ENCODE results near the gene MMP14.

MMP14 gene

DNA sequence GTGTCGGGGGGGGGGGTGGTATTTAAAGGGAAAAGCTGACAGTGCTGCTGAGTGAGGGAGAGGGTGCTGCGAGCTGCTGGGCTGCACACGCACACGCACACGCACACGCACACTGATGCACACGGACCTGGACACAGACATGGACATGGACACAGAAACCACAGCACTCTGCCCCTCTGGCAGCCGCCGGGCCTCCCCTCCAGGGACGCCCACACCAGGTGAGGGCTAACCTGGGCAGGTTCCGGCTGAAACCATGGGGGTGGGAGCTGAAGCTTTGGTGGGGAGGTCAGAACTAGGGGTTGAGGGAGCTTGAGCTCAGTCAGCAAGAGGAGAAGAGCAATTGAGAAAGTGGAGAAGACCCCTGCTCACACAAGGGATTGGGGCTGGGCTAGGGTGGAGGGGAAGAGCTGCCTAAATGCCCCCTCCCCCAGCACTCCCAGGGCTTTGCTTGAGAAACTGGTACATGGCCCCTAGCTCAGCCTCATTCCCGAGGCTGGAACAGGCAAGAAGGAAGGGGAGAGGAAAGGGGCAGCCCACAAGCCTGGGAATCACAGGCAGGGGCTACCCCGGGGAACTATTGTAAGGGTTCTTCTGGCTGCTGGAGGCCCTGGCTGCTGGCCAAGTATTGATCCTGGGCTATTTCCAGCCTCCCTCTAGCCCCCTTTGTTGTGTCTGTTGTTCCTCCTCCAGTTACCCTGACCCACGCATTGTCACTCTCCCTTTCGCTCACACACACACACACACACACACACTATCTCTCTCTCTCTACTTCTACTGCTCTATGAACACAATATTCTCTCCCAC is 47.0 kb downstream of the MMP14 start, which contains the start of gene REM2:
TSS of gene REM2 (plus strand) at position 50 of the 804 bp plus-strand sequence. CDS start at position 116, 66 bp downstream.
- H3K27me3 ChIP-seq (ENCODE audit: insufficient read depth, low read length), result no peaks in the 10 kb centered on the region
- no peaks in the 10 kb centered on the region for H3K9me3 ChIP-seq (ENCODE audit: low read length)
- no peaks in the 10 kb centered on the region for H3K36me3 ChIP-seq (ENCODE audit: insufficient read depth, low read length)
- H2AFZ ChIP-seq (ENCODE audit: low read depth, low read length), result peak within 1 kb of the TSS; percentile 24
- peaks cover 58% of the 10 kb centered on the region for H3K4me1 ChIP-seq (ENCODE audit: insufficient read depth, low read length)
- peak within 1 kb of the TSS; percentile 47 for H3K4me3 ChIP-seq (ENCODE audit: low read length)

DNA sequence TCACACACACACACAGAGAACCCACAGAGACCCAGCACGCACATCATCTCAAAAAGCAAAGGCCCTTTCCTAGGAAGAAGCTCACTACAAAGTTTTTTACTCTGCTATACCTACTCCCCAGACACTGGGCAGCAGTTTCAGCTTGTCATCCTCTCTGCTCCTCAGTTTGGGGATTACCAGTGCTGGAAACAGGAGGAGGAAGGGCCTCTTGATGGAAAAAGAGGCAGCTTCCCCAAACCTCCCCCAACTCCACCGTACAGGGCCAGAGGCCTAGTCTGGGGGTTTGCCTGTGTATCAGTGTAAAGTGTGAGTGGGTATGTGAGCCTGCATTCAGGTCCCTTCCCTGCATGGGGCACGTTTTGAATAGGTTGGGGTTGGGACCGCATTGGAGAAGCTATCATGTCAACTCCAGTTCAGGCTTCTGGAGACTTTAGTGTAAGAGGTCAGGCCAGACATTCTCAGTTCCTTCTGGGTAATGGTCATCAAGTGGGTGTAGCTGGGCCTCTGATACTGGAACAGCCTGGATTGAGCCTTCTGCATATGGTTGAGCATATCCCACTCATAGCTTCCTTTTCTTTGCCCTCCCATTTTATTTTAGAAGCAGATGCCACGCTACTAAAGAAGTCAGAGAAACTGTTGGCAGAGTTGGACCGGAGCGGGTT is 47.8 kb downstream of the MMP14 start:
- no peaks in the 10 kb centered on the region for H3K36me3 ChIP-seq (ENCODE audit: insufficient read depth, low read length)
- no peak overlapping the region for H2AFZ ChIP-seq (ENCODE audit: low read depth, low read length)
- H3K4me3 ChIP-seq (ENCODE audit: low read length), result peak overlapping the region; percentile 47
- H3K4me1 ChIP-seq (ENCODE audit: insufficient read depth, low read length), result peaks cover 58% of the 10 kb centered on the region
- no peaks in the 10 kb centered on the region for H3K9me3 ChIP-seq (ENCODE audit: low read length)
- H3K27me3 ChIP-seq (ENCODE audit: insufficient read depth, low read length), result no peaks in the 10 kb centered on the region

DNA sequence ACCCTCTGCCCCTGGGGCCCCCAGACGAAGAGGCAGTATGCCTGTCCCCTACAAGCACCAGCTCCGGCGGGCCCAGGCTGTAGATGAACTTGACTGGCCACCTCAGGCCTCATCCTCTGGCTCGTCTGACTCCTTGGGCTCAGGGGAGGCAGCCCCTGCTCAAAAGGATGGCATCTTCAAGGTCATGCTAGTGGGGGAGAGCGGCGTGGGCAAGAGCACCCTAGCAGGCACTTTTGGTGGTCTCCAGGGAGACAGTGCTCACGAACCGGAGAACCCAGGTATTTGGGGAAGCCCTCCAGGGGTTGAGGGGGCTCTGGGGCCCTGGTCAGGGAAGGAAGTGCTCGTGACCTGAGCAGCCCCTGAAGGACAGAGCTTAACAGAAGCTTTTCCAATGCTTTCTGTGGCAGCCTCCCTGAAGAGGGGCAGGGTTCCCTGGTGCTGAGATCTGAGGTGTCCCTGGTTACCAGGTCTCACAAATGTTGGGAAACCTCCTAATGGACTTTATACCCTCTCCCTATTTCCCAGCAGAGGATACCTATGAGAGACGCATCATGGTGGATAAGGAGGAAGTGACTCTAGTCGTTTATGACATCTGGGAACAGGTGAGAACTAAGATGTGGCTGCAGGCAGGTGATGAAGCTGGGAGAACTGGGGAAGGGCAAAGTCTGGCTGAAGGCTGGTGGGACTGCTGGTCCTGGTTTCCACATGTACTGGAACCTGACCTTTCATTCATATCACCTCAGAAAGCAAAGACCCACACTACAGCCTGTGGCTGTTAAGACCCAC is 48.5 kb downstream of the MMP14 start:
- H3K9me3 ChIP-seq (ENCODE audit: low read length), result no peaks in the 10 kb centered on the region
- no peaks in the 10 kb centered on the region for H3K36me3 ChIP-seq (ENCODE audit: insufficient read depth, low read length)
- no peak overlapping the region for H3K4me3 ChIP-seq (ENCODE audit: low read length)
- H2AFZ ChIP-seq (ENCODE audit: low read depth, low read length), result no peak overlapping the region
- H3K27me3 ChIP-seq (ENCODE audit: insufficient read depth, low read length), result no peaks in the 10 kb centered on the region
- peaks cover 58% of the 10 kb centered on the region for H3K4me1 ChIP-seq (ENCODE audit: insufficient read depth, low read length)

DNA sequence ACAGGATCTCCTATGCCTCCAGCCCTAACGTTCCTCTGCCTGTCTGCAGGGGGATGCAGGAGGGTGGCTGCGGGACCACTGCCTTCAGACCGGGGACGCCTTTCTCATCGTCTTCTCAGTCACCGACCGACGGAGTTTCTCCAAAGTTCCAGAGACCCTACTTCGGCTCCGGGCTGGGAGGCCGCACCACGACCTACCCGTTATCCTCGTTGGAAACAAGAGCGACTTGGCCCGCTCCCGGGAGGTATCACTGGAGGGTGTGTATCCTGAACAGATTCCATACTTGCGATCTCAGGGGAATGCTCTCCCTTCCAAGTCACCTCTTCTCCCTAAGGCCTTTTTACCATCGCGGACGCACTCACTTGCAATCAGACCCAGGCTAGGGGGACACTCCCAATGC is 49.6 kb downstream of the MMP14 start:
- H2AFZ ChIP-seq (ENCODE audit: low read depth, low read length), result no peak overlapping the region
- no peaks in the 10 kb centered on the region for H3K27me3 ChIP-seq (ENCODE audit: insufficient read depth, low read length)
- no peaks in the 10 kb centered on the region for H3K9me3 ChIP-seq (ENCODE audit: low read length)
- peaks cover 58% of the 10 kb centered on the region for H3K4me1 ChIP-seq (ENCODE audit: insufficient read depth, low read length)
- peak overlapping the region; percentile 44 for H3K4me3 ChIP-seq (ENCODE audit: low read length)
- no peaks in the 10 kb centered on the region for H3K36me3 ChIP-seq (ENCODE audit: insufficient read depth, low read length)

DNA sequence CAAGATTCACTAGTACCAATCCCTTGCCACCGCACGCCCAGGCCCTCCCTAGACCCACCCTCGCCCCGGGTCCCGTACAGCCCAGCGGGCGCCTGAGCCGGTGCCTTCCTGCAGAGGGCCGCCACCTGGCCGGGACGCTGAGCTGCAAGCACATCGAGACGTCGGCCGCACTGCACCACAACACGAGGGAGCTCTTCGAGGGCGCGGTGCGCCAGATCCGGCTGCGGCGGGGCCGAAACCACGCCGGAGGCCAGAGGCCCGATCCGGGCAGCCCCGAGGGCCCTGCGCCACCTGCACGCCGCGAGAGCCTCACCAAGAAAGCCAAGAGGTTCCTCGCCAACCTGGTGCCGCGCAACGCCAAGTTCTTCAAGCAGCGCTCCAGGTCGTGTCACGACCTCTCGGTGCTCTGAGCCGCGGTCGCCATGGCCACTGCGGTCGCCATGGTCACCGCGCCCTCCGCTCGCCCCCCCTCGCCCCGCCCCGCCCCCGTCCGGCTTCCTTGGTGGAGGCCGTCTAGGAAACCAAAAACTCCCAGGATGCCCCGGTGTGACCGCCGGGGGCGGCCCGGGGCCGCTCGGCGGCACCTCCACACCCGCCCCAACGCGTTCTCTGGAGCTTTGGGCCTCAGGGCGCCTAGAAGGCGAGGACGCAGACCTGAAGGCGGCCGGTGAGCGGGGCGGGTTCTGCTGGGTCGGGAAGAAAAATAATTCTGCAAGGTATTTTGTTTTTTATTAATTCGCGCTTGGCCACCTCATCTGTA is 50.3 kb downstream of the MMP14 start:
- peaks cover 54% of the 10 kb centered on the region for H3K4me1 ChIP-seq (ENCODE audit: insufficient read depth, low read length)

DNA sequence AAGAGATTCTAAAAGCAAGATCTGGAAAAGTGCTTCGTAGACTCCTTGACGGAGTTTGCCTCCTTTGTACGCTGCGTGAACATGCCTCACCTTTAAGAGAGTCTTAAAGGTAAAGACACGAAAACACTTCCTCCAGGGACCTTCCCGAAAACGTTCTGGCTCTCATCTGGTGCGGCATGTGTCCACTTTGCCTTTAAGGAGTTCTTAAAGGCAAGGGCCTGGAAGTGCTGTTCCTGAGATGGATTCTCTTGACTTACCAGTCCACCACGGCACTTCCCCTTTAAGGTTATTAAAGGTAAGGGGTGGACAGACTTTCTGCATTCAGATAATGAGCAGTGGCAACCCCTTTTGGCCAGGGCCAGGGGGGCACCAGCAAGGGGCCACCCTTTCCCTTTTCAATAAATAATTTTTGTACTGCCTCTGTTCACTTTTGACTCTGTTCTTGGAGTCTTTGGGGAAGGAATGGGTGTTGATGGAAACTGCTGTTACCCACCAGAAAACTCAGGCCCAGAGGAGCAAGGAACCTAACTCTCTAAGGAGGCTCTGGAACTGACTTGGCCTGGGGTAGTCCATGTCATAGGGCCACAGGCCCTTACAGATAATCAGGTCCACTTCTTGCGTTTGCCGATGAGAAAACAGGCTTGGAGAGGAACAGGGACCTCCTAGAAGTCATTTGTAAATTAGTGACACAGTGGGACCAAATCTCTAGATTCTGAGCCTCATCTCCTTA is 51.0 kb downstream of the MMP14 start:
- Histone ChIP-seq H3K27me3 (ENCODE audit: insufficient read depth, low read length) (no peaks in the 10 kb centered on the region), H3K9me3 (ENCODE audit: low read length) (no peaks in the 10 kb centered on the region), H3K4me3 (ENCODE audit: low read length) (peak overlapping the region; percentile 60), H3K36me3 (ENCODE audit: insufficient read depth, low read length) (no peaks in the 10 kb centered on the region), H2AFZ (ENCODE audit: low read depth, low read length) (peak overlapping the region; percentile 80), H3K4me1 (ENCODE audit: insufficient read depth, low read length) (peaks cover 46% of the 10 kb centered on the region)

More for the DNA sequence above, 50.3 kb downstream of the MMP14 start:
- H3K36me3 ChIP-seq (ENCODE audit: insufficient read depth, low read length), result no peaks in the 10 kb centered on the region
- H2AFZ ChIP-seq (ENCODE audit: low read depth, low read length), result peak overlapping the region; percentile 80
- peak overlapping the region; percentile 60 for H3K4me3 ChIP-seq (ENCODE audit: low read length)
- H3K9me3 ChIP-seq (ENCODE audit: low read length), result no peaks in the 10 kb centered on the region
- H3K27me3 ChIP-seq (ENCODE audit: insufficient read depth, low read length), result no peaks in the 10 kb centered on the region

DNA sequence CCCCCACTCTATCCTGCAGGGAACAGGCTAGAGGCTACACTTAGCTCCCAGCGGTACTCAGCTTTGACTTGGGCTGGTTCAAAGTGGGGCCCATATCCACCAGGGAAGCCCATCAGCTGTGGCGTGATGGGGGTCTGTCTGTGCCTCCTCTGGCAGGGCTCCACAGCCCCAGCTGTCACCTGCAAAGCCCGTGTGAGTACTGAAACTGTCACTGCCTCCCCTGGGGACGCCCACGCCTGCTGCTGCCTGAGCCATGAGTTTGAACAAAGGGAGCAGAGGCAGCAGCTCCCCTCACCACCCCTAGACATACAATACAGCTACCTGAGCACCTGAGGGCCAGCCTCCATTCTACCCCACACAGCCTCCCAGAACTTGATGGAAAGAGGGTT is 51.6 kb downstream of the MMP14 start:
- Histone ChIP-seq H3K27me3 (ENCODE audit: insufficient read depth, low read length) (no peaks in the 10 kb centered on the region), H2AFZ (ENCODE audit: low read depth, low read length) (no peak overlapping the region), H3K36me3 (ENCODE audit: insufficient read depth, low read length) (no peaks in the 10 kb centered on the region), H3K9me3 (ENCODE audit: low read length) (no peaks in the 10 kb centered on the region), H3K4me1 (ENCODE audit: insufficient read depth, low read length) (peaks cover 41% of the 10 kb centered on the region), H3K4me3 (ENCODE audit: low read length) (peak overlapping the region; percentile 60)

DNA sequence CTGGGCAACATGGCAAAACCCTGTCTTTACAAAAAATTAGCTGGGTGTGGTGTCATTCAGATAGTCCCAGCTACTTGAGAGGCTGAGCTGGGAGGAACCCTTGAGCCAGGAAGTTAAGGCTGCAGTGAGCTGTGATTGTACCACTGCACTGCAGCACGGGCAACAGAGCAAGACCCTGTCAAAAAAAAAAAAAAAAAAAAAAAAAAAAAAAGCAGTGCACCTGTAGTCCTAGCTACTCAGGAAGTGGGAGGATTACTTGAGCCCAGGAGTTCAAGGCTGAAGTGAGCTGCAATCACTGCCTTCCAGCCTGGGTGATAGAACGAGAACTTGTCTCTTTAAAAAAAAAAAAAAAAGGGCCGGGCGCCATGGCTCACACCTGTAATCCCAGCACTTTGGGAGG is 52.3 kb downstream of the MMP14 start:
- Histone ChIP-seq H2AFZ (ENCODE audit: low read depth, low read length) (no peak overlapping the region), H3K4me1 (ENCODE audit: insufficient read depth, low read length) (peaks cover 34% of the 10 kb centered on the region), H3K27me3 (ENCODE audit: insufficient read depth, low read length) (no peaks in the 10 kb centered on the region), H3K4me3 (ENCODE audit: low read length) (no peak overlapping the region), H3K9me3 (ENCODE audit: low read length) (no peaks in the 10 kb centered on the region), H3K36me3 (ENCODE audit: insufficient read depth, low read length) (no peaks in the 10 kb centered on the region)

DNA sequence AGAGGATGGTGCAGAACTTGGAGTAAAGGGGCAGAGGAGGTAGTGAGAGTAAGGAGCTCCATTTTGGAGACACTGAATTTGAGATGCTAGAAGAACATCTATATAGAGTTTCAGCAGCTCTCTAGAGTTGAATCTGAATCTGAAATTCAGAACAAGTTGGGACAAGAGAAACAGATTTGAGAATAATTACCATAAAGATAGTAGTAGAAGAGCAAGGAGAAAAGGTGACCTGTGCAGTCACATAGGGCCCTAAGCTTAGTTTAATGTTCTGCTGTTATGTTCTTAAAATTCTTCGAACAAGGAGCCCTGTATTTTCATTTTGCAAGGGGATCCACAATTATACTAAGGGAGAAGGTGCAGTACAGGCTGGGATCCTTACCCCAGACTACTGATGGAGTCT is 54.0 kb downstream of the MMP14 start:
- H3K4me3 ChIP-seq (ENCODE audit: low read length), result no peak overlapping the region
- no peak overlapping the region for H2AFZ ChIP-seq (ENCODE audit: low read depth, low read length)
- H3K9me3 ChIP-seq (ENCODE audit: low read length), result no peaks in the 10 kb centered on the region
- no peaks in the 10 kb centered on the region for H3K27me3 ChIP-seq (ENCODE audit: insufficient read depth, low read length)
- peaks cover 19% of the 10 kb centered on the region for H3K4me1 ChIP-seq (ENCODE audit: insufficient read depth, low read length)
- no peaks in the 10 kb centered on the region for H3K36me3 ChIP-seq (ENCODE audit: insufficient read depth, low read length)

DNA sequence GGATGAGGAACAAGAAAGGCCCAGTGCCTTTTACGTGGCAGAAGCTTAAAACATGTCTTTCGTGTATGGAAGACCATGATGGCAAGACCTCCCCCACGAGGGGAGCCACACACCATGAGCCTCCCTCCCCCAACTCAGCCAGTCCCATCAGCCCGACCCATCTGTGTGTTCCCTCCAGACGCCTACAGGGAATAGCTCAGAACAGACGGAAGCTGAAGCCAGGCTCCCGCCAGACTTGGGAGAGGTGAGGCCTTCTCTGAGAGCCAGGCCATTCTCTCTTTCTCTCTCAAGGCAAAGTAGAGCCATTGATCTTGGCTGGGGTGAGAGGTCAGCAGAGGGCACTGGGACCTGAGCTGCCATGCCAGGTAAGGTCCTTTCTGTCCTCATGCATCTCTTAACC is 56.1 kb downstream of the MMP14 start:
- Histone ChIP-seq H3K9me3 (ENCODE audit: low read length) (no peaks in the 10 kb centered on the region), H3K27me3 (ENCODE audit: insufficient read depth, low read length) (no peaks in the 10 kb centered on the region), H3K36me3 (ENCODE audit: insufficient read depth, low read length) (no peaks in the 10 kb centered on the region), H2AFZ (ENCODE audit: low read depth, low read length) (no peak overlapping the region), H3K4me3 (ENCODE audit: low read length) (no peak overlapping the region), H3K4me1 (ENCODE audit: insufficient read depth, low read length) (peaks cover 8% of the 10 kb centered on the region)

DNA sequence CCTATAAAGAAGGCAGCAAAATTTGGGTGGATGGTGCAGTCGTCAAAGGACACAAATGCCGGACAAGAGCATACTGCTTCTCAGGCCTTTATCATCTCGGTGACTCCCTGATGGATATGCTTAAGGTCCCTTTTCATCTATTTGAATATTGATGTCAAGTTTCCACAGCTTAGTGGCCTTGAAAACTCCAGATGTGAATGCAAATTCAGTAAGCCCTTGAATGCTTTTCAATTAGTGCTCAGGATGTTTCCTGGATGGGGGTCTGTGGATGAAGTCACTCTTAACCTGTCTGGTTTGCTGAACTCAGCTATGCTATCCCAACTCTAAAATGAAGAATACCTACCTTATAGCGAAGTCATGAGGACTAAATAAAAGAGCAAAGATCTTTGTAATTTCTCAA is 57.3 kb downstream of the MMP14 start:
- Histone ChIP-seq H3K9me3 (ENCODE audit: low read length) (no peaks in the 10 kb centered on the region), H3K4me3 (ENCODE audit: low read length) (no peak overlapping the region), H2AFZ (ENCODE audit: low read depth, low read length) (no peak overlapping the region), H3K36me3 (ENCODE audit: insufficient read depth, low read length) (peaks cover 2% of the 10 kb centered on the region), H3K27me3 (ENCODE audit: insufficient read depth, low read length) (no peaks in the 10 kb centered on the region), H3K4me1 (ENCODE audit: insufficient read depth, low read length) (no peaks in the 10 kb centered on the region)

DNA sequence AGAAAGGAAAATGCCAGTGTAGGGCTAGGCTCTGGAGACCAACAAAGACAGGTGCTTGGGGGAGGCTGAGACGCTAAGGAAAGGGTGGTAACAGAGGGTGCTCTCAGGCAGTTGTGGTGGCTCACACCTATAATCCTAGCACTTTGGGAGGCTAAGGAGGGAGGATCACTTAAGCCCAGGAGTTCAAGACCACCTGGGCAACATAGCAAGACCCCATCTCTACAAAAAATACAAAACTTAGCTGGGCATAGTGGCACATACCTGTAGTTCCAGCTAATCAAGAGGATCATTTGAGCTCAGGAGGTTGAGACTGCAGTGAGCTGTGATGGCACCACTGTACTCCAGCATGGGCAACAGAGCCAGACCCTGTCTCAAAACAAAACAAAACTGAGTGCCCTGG is 59.0 kb downstream of the MMP14 start:
- H3K4me3 ChIP-seq (ENCODE audit: low read length), result no peak overlapping the region
- no peaks in the 10 kb centered on the region for H3K4me1 ChIP-seq (ENCODE audit: insufficient read depth, low read length)

More for the DNA sequence above, 59.0 kb downstream of the MMP14 start:
- no peak overlapping the region for H2AFZ ChIP-seq (ENCODE audit: low read depth, low read length)
- no peaks in the 10 kb centered on the region for H3K9me3 ChIP-seq (ENCODE audit: low read length)
- H3K36me3 ChIP-seq (ENCODE audit: insufficient read depth, low read length), result peaks cover 10% of the 10 kb centered on the region
- no peaks in the 10 kb centered on the region for H3K27me3 ChIP-seq (ENCODE audit: insufficient read depth, low read length)
